ENCODE results near the gene VPS39. TPM values are rescaled to one million over a fixed set of nuclear protein-coding genes. Genes with fewer than 3 reads are reported as not detected.

The VPS39 gene
- total and polyA plus RNA-seq, 3 donors from 2014 or later: 71.8 to 135 (median 120) TPM

GRCh38 chr15:42157981-42158765, 49.9 kb downstream of the VPS39 start:
- intact Hi-C loops (cut with DNase I; ENCODE audit: low total_unique reads): no loop called here
- DNase-seq: no peak
- TF ChIP-seq POLR2A (IDR thresholded peaks at IDR 0.05): no peak
- TF ChIP-seq CTCF (IDR thresholded peaks at IDR 0.05): no peak
- WGBS, 2 donors: 76 to 84% methylated on average over 8 of the region's 8 CpGs
- Histone ChIP-seq H3K9me3 (no peaks in the 10 kb centered on the region), H3K27me3 (no peaks in the 10 kb centered on the region), H3K4me1 (no peaks in the 10 kb centered on the region), H3K36me3 (ENCODE audit: low read depth, missing control alignments) (no peaks in the 10 kb centered on the region), H3K4me3 (no peak overlapping the region), H3K27ac (no peak overlapping the region)

- 96% methylated on average over 8 of the region's 8 CpGs for WGBS, 2 donors
- intact Hi-C loops (cut with DNase I; ENCODE audit: low total_unique reads): no loop called here
- Histone ChIP-seq H3K27ac (no peak overlapping the region), H3K4me1 (no peaks in the 10 kb centered on the region), H3K9me3 (no peaks in the 10 kb centered on the region), H3K4me3 (no peak overlapping the region), H3K27me3 (no peaks in the 10 kb centered on the region), H3K36me3 (ENCODE audit: low read depth, missing control alignments) (no peaks in the 10 kb centered on the region)
- TF ChIP-seq CTCF (IDR thresholded peaks at IDR 0.05) (no peak), POLR2A (IDR thresholded peaks at IDR 0.05) (no peak)
- no peak for DNase-seq
These were observed 50.7 kb downstream of the VPS39 start for GRCh38 chr15:42157381-42157780.

GRCh38 chr15:42156243-42156922, 51.7 kb downstream of the VPS39 start, which contains the start of gene PLA2G4F:
PLA2G4F (minus strand) TSS chr15:42156636; CDS start chr15:42156549, 87 bp downstream.
- intact Hi-C loops (cut with DNase I; ENCODE audit: low total_unique reads): no loop called here
- H3K27ac ChIP-seq: no peak within 1 kb of the TSS
- H3K4me3 ChIP-seq: no peak within 1 kb of the TSS
- DNase-seq: no peak
- H3K4me1 ChIP-seq: no peaks in the 10 kb centered on the region
- H3K9me3 ChIP-seq: no peaks in the 10 kb centered on the region
- H3K36me3 ChIP-seq (ENCODE audit: low read depth, missing control alignments): no peaks in the 10 kb centered on the region
- TF ChIP-seq CTCF (IDR thresholded peaks at IDR 0.05): no peak
- TF ChIP-seq POLR2A (IDR thresholded peaks at IDR 0.05): no peak
- 82 to 88% methylated on average over 6 to 8 of the region's 8 CpGs for WGBS, 2 donors
- H3K27me3 ChIP-seq: no peaks in the 10 kb centered on the region

GRCh38 chr15:42155546-42156242, 52.4 kb downstream of the VPS39 start:
- H3K27ac ChIP-seq: no peak overlapping the region
- intact Hi-C loops (cut with DNase I; ENCODE audit: low total_unique reads): no loop called here
- H3K36me3 ChIP-seq (ENCODE audit: low read depth, missing control alignments): no peaks in the 10 kb centered on the region
- no peaks in the 10 kb centered on the region for H3K9me3 ChIP-seq
- H3K27me3 ChIP-seq: no peaks in the 10 kb centered on the region
- TF ChIP-seq CTCF (IDR thresholded peaks at IDR 0.05) (no peak), POLR2A (IDR thresholded peaks at IDR 0.05) (no peak)
- 73 to 85% methylated on average over 24 to 27 of the region's 27 CpGs for WGBS, 2 donors
- no peak for DNase-seq
- no peaks in the 10 kb centered on the region for H3K4me1 ChIP-seq
- no peak overlapping the region for H3K4me3 ChIP-seq

Measured in testis (tissue), 3 donors.